ENCODE results near the gene SH2D5.
"Not testable (repeated sequence)": the region's sequence is repeated elsewhere in the genome, so short reads cannot be mapped to it uniquely, and the experiment has no call there.

Gene SH2D5

GRCh38 chr1:20721117-20722061, 11.1 kb downstream of the SH2D5 start:
- DNase-seq (ENCODE audit: extremely low spot score) = no peak
- ChIA-PET POLR2A (no interaction called here), CTCF (interaction anchor here (1.3 to 3.5 kb wide), 2 partner anchors 10 to 24 kb away, joined by 4 to 10 read pairs; no protein-coding TSS in a partner anchor)
- TF ChIP-seq CTCF (IDR thresholded peaks at IDR 0.05; ENCODE audit: control extremely low read depth, extremely low read depth, low read depth, missing control alignments) = no peak

GRCh38 chr1:20720631-20721091, 11.8 kb downstream of the SH2D5 start:
- POLR2A ChIA-PET = no interaction called here

GRCh38 chr1:20719871-20720620, 12.5 kb downstream of the SH2D5 start:
- ChIA-PET POLR2A (interaction anchor here (0.6 to 0.8 kb wide), 2 partner anchors 461 to 1428 kb away, joined by 3 to 5 read pairs; no protein-coding TSS in a partner anchor), CTCF (interaction anchor here (0.9 to 6.1 kb wide), 2 partner anchors 22 to 24 kb away, joined by 3 to 41 read pairs; no protein-coding TSS in a partner anchor)
- no peak for DNase-seq (ENCODE audit: extremely low spot score)
- no peak for TF ChIP-seq CTCF (IDR thresholded peaks at IDR 0.05; ENCODE audit: control extremely low read depth, extremely low read depth, low read depth, missing control alignments)

More at GRCh38 chr1:20720631-20721091, 11.8 kb downstream of the SH2D5 start:
- DNase-seq (ENCODE audit: extremely low spot score) = no peak
- CTCF ChIA-PET = interaction anchor here (3.5 kb wide), 1 partner anchor 24 kb away, joined by 10 read pairs; no protein-coding TSS in a partner anchor
- no peak for TF ChIP-seq CTCF (IDR thresholded peaks at IDR 0.05; ENCODE audit: control extremely low read depth, extremely low read depth, low read depth, missing control alignments)

- ChIA-PET POLR2A (no interaction called here), CTCF (interaction anchor here (0.9 to 6.1 kb wide), 4 partner anchors 21 to 475 kb away, joined by 3 to 41 read pairs (median 3); no protein-coding TSS in a partner anchor)
- no peak for DNase-seq (ENCODE audit: extremely low spot score)
- TF ChIP-seq CTCF (IDR thresholded peaks at IDR 0.05; ENCODE audit: control extremely low read depth, extremely low read depth, low read depth, missing control alignments) = no peak
These were observed 13.2 kb downstream of the SH2D5 start for GRCh38 chr1:20719261-20719660.

- POLR2A ChIA-PET; DNase-seq (ENCODE audit: extremely low spot score): not testable (repeated sequence)
- CTCF ChIA-PET = interaction anchor here (1.1 to 6.1 kb wide), 5 partner anchors 9 to 476 kb away, joined by 3 to 41 read pairs (median 3); no protein-coding TSS in a partner anchor
These were observed 14.1 kb downstream of the SH2D5 start for GRCh38 chr1:20718343-20718882.

- POLR2A ChIA-PET = no interaction called here
- DNase-seq (ENCODE audit: extremely low spot score) = peak; percentile 83
- no peak for TF ChIP-seq CTCF (IDR thresholded peaks at IDR 0.05; ENCODE audit: control extremely low read depth, extremely low read depth, low read depth, missing control alignments)
- CTCF ChIA-PET = interaction anchor here (1.1 to 6.1 kb wide), 5 partner anchors 10 to 477 kb away, joined by 3 to 41 read pairs (median 3); no protein-coding TSS in a partner anchor
These were observed 14.8 kb downstream of the SH2D5 start, which contains the start of gene KIF17 for GRCh38 chr1:20717452-20718342. Gene KIF17 (minus strand): TSS chr1:20718007. CDS start chr1:20717706, 301 bp downstream.

Data from GM10248 (cell line).